ENCODE results near the gene DCAF17.

DNA sequence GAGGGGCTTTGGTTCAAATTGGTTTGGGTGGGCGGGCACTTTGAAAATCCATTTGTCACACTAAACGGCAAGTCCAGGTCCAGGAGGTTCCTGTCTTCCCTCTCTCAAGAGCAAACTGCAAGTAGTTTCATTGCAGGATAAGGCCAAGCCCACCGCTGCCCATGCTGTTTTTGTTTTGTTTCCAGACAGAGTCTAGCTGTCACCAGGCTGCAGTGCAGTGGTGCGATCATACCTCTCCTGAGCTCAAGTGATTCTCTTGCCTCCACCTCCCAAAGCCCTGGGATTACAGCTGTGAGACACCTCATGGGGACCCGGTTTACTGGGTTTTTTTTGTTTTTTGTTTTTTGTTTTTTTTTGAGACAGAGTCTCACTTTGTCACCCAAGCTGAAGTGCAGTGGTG is 86.4 kb downstream of the DCAF17 start:
- no peak for TF ChIP-seq CTCF (conservative IDR thresholded peaks at IDR 0.05 in 1 of 2, IDR thresholded peaks at IDR 0.05 in 1 of 2; ENCODE audit: extremely low read depth in 1 of 2, insufficient read depth in 1 of 2, low read depth in 1 of 2, low read length in 2 of 2)
- TF ChIP-seq EZH2 (IDR thresholded peaks at IDR 0.05; ENCODE audit: borderline replicate concordance, low read length) = no peak
